ENCODE results near the gene CCM2L. TPM values are rescaled to one million over a fixed set of nuclear protein-coding genes. Genes with fewer than 3 reads are reported as not detected.

The CCM2L gene
- total RNA-seq, 1 donor from 2014 or later, result 8.6 TPM

GRCh38 chr20:32040142-32040953 lies 30.1 kb downstream of the CCM2L start:
- Histone ChIP-seq H3K27ac (no peak overlapping the region), H3K27me3 (no peaks in the 10 kb centered on the region), H3K4me1 (no peaks in the 10 kb centered on the region), H3K36me3 (no peaks in the 10 kb centered on the region), H3K9me3 (no peaks in the 10 kb centered on the region), H3K4me3 (no peak overlapping the region)
- TF ChIP-seq POLR2A (IDR thresholded peaks at IDR 0.05) (no peak), CTCF (IDR thresholded peaks at IDR 0.05) (no peak), POLR2AphosphoS5 (IDR thresholded peaks at IDR 0.05; ENCODE audit: insufficient read depth in 1 of 2, low read depth in 1 of 2) (no peak)
- intact Hi-C loops (cut with DNase I), result loop anchor here (5.0 kb wide), 1 partner anchor 612 kb away; no protein-coding TSS in a partner anchor
- DNase-seq (ENCODE audit: extremely low spot score in 2 of 2), result no peak

- no peak for DNase-seq (ENCODE audit: extremely low spot score in 2 of 2)
- Histone ChIP-seq H3K27ac (no peak overlapping the region), H3K9me3 (no peaks in the 10 kb centered on the region), H3K36me3 (no peaks in the 10 kb centered on the region), H3K4me1 (peaks cover under 1% of the 10 kb centered on the region), H3K4me3 (no peak overlapping the region), H3K27me3 (no peaks in the 10 kb centered on the region)
- TF ChIP-seq POLR2AphosphoS5 (IDR thresholded peaks at IDR 0.05; ENCODE audit: insufficient read depth in 1 of 2, low read depth in 1 of 2) (no peak), CTCF (IDR thresholded peaks at IDR 0.05) (no peak), POLR2A (IDR thresholded peaks at IDR 0.05) (no peak)
- intact Hi-C loops (cut with DNase I), result no loop called here
Observed at GRCh38 chr20:32045999-32046398, 35.8 kb downstream of the CCM2L start.

- intact Hi-C loops (cut with DNase I), result no loop called here
- no peaks in the 10 kb centered on the region for H3K9me3 ChIP-seq
- no peak overlapping the region for H3K27ac ChIP-seq
Observed at GRCh38 chr20:32050324-32050841, 40.1 kb downstream of the CCM2L start.

GRCh38 chr20:32050851-32051556 lies 40.8 kb downstream of the CCM2L start:
- intact Hi-C loops (cut with DNase I), result no loop called here
- H3K4me3 ChIP-seq, result no peak overlapping the region
- H3K27ac ChIP-seq, result no peak overlapping the region

More at GRCh38 chr20:32050324-32050841, 40.1 kb downstream of the CCM2L start:
- no peak for DNase-seq (ENCODE audit: extremely low spot score in 2 of 2)
- no peaks in the 10 kb centered on the region for H3K27me3 ChIP-seq
- H3K4me1 ChIP-seq, result peaks cover 20% of the 10 kb centered on the region
- no peaks in the 10 kb centered on the region for H3K36me3 ChIP-seq
- H3K4me3 ChIP-seq, result no peak overlapping the region
- no peak for TF ChIP-seq POLR2AphosphoS5 (IDR thresholded peaks at IDR 0.05; ENCODE audit: insufficient read depth in 1 of 2, low read depth in 1 of 2)
- TF ChIP-seq CTCF (IDR thresholded peaks at IDR 0.05), result no peak
- no peak for TF ChIP-seq POLR2A (IDR thresholded peaks at IDR 0.05)

More at GRCh38 chr20:32050851-32051556, 40.8 kb downstream of the CCM2L start:
- peaks cover 20% of the 10 kb centered on the region for H3K4me1 ChIP-seq
- H3K9me3 ChIP-seq, result no peaks in the 10 kb centered on the region
- H3K27me3 ChIP-seq, result no peaks in the 10 kb centered on the region
- TF ChIP-seq POLR2AphosphoS5 (IDR thresholded peaks at IDR 0.05; ENCODE audit: insufficient read depth in 1 of 2, low read depth in 1 of 2), result no peak
- TF ChIP-seq CTCF (IDR thresholded peaks at IDR 0.05), result no peak
- TF ChIP-seq POLR2A (IDR thresholded peaks at IDR 0.05), result no peak
- DNase-seq (ENCODE audit: extremely low spot score in 2 of 2), result no peak
- no peaks in the 10 kb centered on the region for H3K36me3 ChIP-seq
